Posterior cingulate gyrus (tissue), 11 donors: ENCODE measurements around the gene RASAL2.

Experiments used
- DNase-seq, 10 donors: peaks; one replicate each; pipeline versions ENCODE4 v3.0.0 to v3.0.0-alpha.2; 2020 to 2021; ENCODE audit warnings: mixed read lengths in 3 of 10
- intact Hi-C: fragments of 100-400 bp; cut with DNase I; formaldehyde crosslinking; loops from one replicate; pipeline ENCODE4 v1.15.1; 2023

The RASAL2 gene

GRCh38 chr1:178520803-178521202, 426.9 kb downstream of the RASAL2 start:
- peak in 1 of 10 donors; percentile 62 for DNase-seq
- intact Hi-C loops = no loop called here

- intact Hi-C loops = no loop called here
- DNase-seq = peak in 1 of 10 donors; percentile 60
Measured at GRCh38 chr1:178521241-178521640, 427.3 kb downstream of the RASAL2 start.

- DNase-seq = no peak
- intact Hi-C loops = no loop called here
Measured at GRCh38 chr1:178527117-178527516, 433.2 kb downstream of the RASAL2 start.

- intact Hi-C loops = no loop called here
- DNase-seq = peak in 2 of 10 donors; percentile 37 to 92
Measured at GRCh38 chr1:178528228-178528952, 434.5 kb downstream of the RASAL2 start.

GRCh38 chr1:178528953-178529335, 435.0 kb downstream of the RASAL2 start:
- intact Hi-C loops = no loop called here
- DNase-seq = no peak

GRCh38 chr1:178529364-178530036, 435.6 kb downstream of the RASAL2 start:
- intact Hi-C loops = no loop called here
- no peak for DNase-seq

GRCh38 chr1:178530037-178530402, 436.1 kb downstream of the RASAL2 start:
- intact Hi-C loops = no loop called here
- DNase-seq = no peak

- intact Hi-C loops = no loop called here
- no peak for DNase-seq
Measured at GRCh38 chr1:178530502-178530901, 436.6 kb downstream of the RASAL2 start.

- intact Hi-C loops = loop anchor here (1.0 to 2.0 kb wide), 2 partner anchors 221 to 471 kb away; no protein-coding TSS in a partner anchor
- no peak for DNase-seq
Measured at GRCh38 chr1:178531887-178532286, 438.0 kb downstream of the RASAL2 start.

- intact Hi-C loops = loop anchor here (1.0 to 2.0 kb wide), 2 partner anchors 221 to 470 kb away; no protein-coding TSS in a partner anchor
- DNase-seq = peak; percentile 71 to 98 (median 88)
Measured at GRCh38 chr1:178532392-178532791, 438.5 kb downstream of the RASAL2 start.

GRCh38 chr1:178533121-178533946, 439.4 kb downstream of the RASAL2 start:
- no peak for DNase-seq
- intact Hi-C loops = loop anchor here (2.0 kb wide), 1 partner anchor 469 kb away; no protein-coding TSS in a partner anchor
